DOHH2 (cell line): Measurements from ENCODE around the gene AKAP5.

Source experiments
- H3F3A ChIP-seq: fragments of 200-600 bp; sonication (generic), shearing (Covaris generic); 2 replicates; pipeline ENCODE4 v1.6.0; 2016; ENCODE audit warnings: antibody characterized with exemption, mild to moderate bottlenecking; ENCODE audit not compliant: control insufficient read depth, insufficient read depth
- H3K27ac ChIP-seq: fragments of 200-600 bp; sonication (generic); 2 replicates; pipeline ENCODE4 v1.5.1; 2014; ENCODE audit warnings: low read depth, mild to moderate bottlenecking, low read length, moderate library complexity
- H3K27me3 ChIP-seq: fragments of 200-600 bp; sonication (generic); 2 replicates; pipeline ENCODE4 v1.6.1; 2014; ENCODE audit warnings: mild to moderate bottlenecking, low read length, mixed read lengths; ENCODE audit not compliant: control insufficient read depth
- H3K36me3 ChIP-seq: fragments of 200-600 bp; sonication (generic); 2 replicates; pipeline ENCODE4 v1.6.1; 2014; ENCODE audit warnings: mild to moderate bottlenecking, low read length, moderate library complexity, mixed read lengths; ENCODE audit not compliant: control insufficient read depth
- H3K4me1 ChIP-seq: fragments of 200-600 bp; sonication (generic); 2 replicates; pipeline ENCODE4 v1.6.1; 2014; ENCODE audit warnings: mild to moderate bottlenecking, low read length, mixed read lengths; ENCODE audit not compliant: control insufficient read depth
- H3K4me2 ChIP-seq: fragments of 200-600 bp; sonication (generic); 2 replicates; pipeline ENCODE4 v1.6.0; 2014; ENCODE audit warnings: mild to moderate bottlenecking, low read length, moderate library complexity
- H3K4me3 ChIP-seq: fragments of 200-600 bp; sonication (generic); 2 replicates; pipeline ENCODE4 v1.5.1; 2014; ENCODE audit warnings: mild to moderate bottlenecking, low read length, mixed read lengths
- H3K79me2 ChIP-seq: fragments of 200-600 bp; sonication (generic); 2 replicates; pipeline ENCODE4 v1.6.1; 2014; ENCODE audit warnings: mild to moderate bottlenecking, low read length, mixed read lengths; ENCODE audit not compliant: control insufficient read depth
- H3K9me2 ChIP-seq: fragments of 200-600 bp; sonication (generic); replicated peaks from 2 replicates; pipeline ENCODE4 v1.6.1; 2014; ENCODE audit warnings: mild to moderate bottlenecking, low read length, mixed read lengths; ENCODE audit not compliant: control insufficient read depth
- H3K9me3 ChIP-seq: fragments of 200-600 bp; sonication (generic); 2 replicates; pipeline ENCODE4 v1.6.1; 2014; ENCODE audit warnings: antibody characterized with exemption, low read length, mixed read lengths; ENCODE audit not compliant: control insufficient read depth, insufficient read depth
- H4K20me1 ChIP-seq: fragments of 200-600 bp; sonication (generic); 2 replicates; pipeline ENCODE4 v1.6.0; 2014; ENCODE audit warnings: low read depth, mild to moderate bottlenecking, antibody characterized with exemption, low read length, moderate library complexity; ENCODE audit not compliant: control insufficient read depth, insufficient read depth
- CTCF ChIP-seq: fragments of 200-600 bp; sonication (generic); IDR thresholded peaks from one replicate; pipeline ENCODE4 v1.5.1; 2014; ENCODE audit warnings: antibody characterized with exemption, mild to moderate bottlenecking, low read depth, low read length; ENCODE audit not compliant: poor library complexity, severe bottlenecking
- EZH2phosphoT487 ChIP-seq: fragments of 200-600 bp; sonication (generic); IDR thresholded peaks from 2 replicates; pipeline ENCODE4 v1.6.1; 2017; ENCODE audit warnings: borderline replicate concordance, mild to moderate bottlenecking, antibody characterized with exemption, low read length, moderate library complexity, mixed read lengths

The AKAP5 gene

GRCh38 chr14:64474041-64474440, 8.7 kb downstream of the AKAP5 start:
- TF ChIP-seq EZH2phosphoT487, result no peak
- TF ChIP-seq CTCF, result no peak
- H4K20me1 ChIP-seq, result peaks cover 9% of the 10 kb centered on the region; the same call in 1 of the 2 replicates
- H3K36me3 ChIP-seq, result peaks cover 14% of the 10 kb centered on the region
- no peak overlapping the region for H3K4me2 ChIP-seq
- H3K9me2 ChIP-seq, result no peaks in the 10 kb centered on the region
- H3K4me3 ChIP-seq, result no peak overlapping the region
- no peaks in the 10 kb centered on the region for H3K27me3 ChIP-seq
- no peak overlapping the region for H3K27ac ChIP-seq
- H3F3A ChIP-seq, result peaks cover 12% of the 10 kb centered on the region
- no peaks in the 10 kb centered on the region for H3K4me1 ChIP-seq
- no peaks in the 10 kb centered on the region for H3K9me3 ChIP-seq
- H3K79me2 ChIP-seq, result peaks cover 9% of the 10 kb centered on the region; the same call in 1 of the 2 replicates

GRCh38 chr14:64474698-64475097, 9.4 kb downstream of the AKAP5 start:
- no peaks in the 10 kb centered on the region for H3K9me3 ChIP-seq
- peaks cover 12% of the 10 kb centered on the region for H3F3A ChIP-seq
- H3K27ac ChIP-seq, result no peak overlapping the region
- no peak overlapping the region for H3K4me2 ChIP-seq
- H3K9me2 ChIP-seq, result no peaks in the 10 kb centered on the region
- H3K4me1 ChIP-seq, result no peaks in the 10 kb centered on the region
- H3K79me2 ChIP-seq, result peaks cover 9% of the 10 kb centered on the region; the same call in 1 of the 2 replicates
- no peaks in the 10 kb centered on the region for H3K27me3 ChIP-seq
- no peak overlapping the region for H3K4me3 ChIP-seq
- TF ChIP-seq CTCF, result no peak
- TF ChIP-seq EZH2phosphoT487, result no peak
- H4K20me1 ChIP-seq, result peaks cover 9% of the 10 kb centered on the region; the same call in 1 of the 2 replicates
- H3K36me3 ChIP-seq, result peaks cover 14% of the 10 kb centered on the region

- H3K36me3 ChIP-seq, result peaks cover 14% of the 10 kb centered on the region
- H3K4me1 ChIP-seq, result no peaks in the 10 kb centered on the region
- peaks cover 17% of the 10 kb centered on the region for H3F3A ChIP-seq
- peaks cover 9% of the 10 kb centered on the region; the same call in 1 of the 2 replicates for H3K79me2 ChIP-seq
- H3K27me3 ChIP-seq, result no peaks in the 10 kb centered on the region
- H3K4me3 ChIP-seq, result no peak overlapping the region
- no peak overlapping the region for H3K27ac ChIP-seq
- H4K20me1 ChIP-seq, result peaks cover 9% of the 10 kb centered on the region; the same call in 1 of the 2 replicates
- TF ChIP-seq CTCF (no peak), EZH2phosphoT487 (no peak)
- H3K9me3 ChIP-seq, result no peaks in the 10 kb centered on the region
- H3K4me2 ChIP-seq, result no peak overlapping the region
- no peaks in the 10 kb centered on the region for H3K9me2 ChIP-seq
Measured at GRCh38 chr14:64475585-64476273, 10.4 kb downstream of the AKAP5 start.
